IMR-90 (cell line): ENCODE results near the gene NLGN2. TPM values are rescaled to one million over a fixed set of nuclear protein-coding genes. Genes with fewer than 3 reads are reported as not detected.

ENCODE experiments used
- CHD1 ChIP-seq: IDR thresholded peaks from 2 replicates; pipeline ENCODE4 v1.6.1; 2012; ENCODE audit warnings: low read depth, low read length, improper control_type of control experiment
- FOS ChIP-seq: fragments of 150-350 bp; IDR thresholded peaks from 2 replicates; pipeline ENCODE4 v1.6.1; 2016; ENCODE audit warnings: low read depth, low read length
- POLR2A ChIP-seq: IDR thresholded peaks from 2 replicates; pipeline ENCODE4 v1.6.1; 2012; ENCODE audit warnings: mild to moderate bottlenecking, low read depth, low read length
- RCOR1 ChIP-seq: IDR thresholded peaks from 2 replicates; pipeline ENCODE4 v1.6.1; 2012; ENCODE audit warnings: mild to moderate bottlenecking, low read length, improper control_type of control experiment; ENCODE audit not compliant: insufficient replicate concordance
- polyA plus RNA-seq, 3 experiments: library from polyadenylated mRNA; depleted of rRNA; stranded (reverse); fragments of >200 nt; gene quantifications; 2 replicates each; pipeline ENCODE4 v1.2.3, GENCODE V29; 2012; ENCODE audit warnings: low replicate concordance in 1 of 3
- total RNA-seq: library from RNA; depleted of rRNA; stranded (reverse); fragments of >200 nt; gene quantifications from 2 replicates; pipeline ENCODE4 v1.2.3, GENCODE V29; 2012
- TF ChIP-seq, protein P1 (sequence below): conservative IDR thresholded peaks from 2 replicates; pipeline ENCODE4 v1.5.1; 2012; ENCODE audit warnings: mild to moderate bottlenecking, low read depth, low read length, improper control_type of control experiment

The NLGN2 gene
- total and polyA plus RNA-seq, 2 of the 4 experiments (the other 2 are of a cell fraction): 1.8 to 38.1 TPM

DNA sequence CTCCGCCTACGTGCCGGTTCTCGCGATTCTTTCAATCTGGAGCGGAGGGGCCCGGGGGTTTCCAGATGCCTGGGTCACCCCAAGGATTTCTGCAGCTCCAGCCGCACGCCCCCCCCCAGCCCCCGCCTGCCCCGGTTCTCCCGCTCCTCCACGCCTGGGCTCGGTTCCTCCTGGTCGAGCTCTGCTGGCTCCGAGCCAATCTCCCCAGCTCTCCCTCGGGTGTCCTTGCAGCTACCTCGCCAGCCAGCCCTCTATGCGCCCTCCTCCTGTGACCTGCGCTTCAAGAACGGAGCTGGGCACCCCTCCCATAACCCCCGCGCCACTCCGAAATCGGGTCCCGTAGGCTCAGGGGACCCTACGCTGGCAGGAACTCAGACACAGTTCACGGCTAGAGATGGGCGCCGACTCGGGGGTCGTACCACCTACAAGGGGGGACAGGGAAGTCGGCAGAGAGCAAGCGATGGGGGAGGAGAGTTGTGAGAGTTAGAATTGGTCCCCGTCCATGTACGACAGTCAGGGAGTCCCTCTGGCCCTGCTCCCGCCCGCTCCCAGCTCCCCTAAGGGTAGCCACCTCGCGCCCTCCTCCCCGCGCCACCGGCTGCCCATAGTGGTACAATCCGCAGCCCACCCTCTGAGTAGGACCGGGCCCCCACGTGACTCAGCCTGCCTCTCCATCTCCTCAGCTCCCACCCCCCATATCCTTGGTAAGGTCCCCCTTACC is 32.6 kb downstream of the NLGN2 start (continued):
- TF ChIP-seq, protein P1, sequence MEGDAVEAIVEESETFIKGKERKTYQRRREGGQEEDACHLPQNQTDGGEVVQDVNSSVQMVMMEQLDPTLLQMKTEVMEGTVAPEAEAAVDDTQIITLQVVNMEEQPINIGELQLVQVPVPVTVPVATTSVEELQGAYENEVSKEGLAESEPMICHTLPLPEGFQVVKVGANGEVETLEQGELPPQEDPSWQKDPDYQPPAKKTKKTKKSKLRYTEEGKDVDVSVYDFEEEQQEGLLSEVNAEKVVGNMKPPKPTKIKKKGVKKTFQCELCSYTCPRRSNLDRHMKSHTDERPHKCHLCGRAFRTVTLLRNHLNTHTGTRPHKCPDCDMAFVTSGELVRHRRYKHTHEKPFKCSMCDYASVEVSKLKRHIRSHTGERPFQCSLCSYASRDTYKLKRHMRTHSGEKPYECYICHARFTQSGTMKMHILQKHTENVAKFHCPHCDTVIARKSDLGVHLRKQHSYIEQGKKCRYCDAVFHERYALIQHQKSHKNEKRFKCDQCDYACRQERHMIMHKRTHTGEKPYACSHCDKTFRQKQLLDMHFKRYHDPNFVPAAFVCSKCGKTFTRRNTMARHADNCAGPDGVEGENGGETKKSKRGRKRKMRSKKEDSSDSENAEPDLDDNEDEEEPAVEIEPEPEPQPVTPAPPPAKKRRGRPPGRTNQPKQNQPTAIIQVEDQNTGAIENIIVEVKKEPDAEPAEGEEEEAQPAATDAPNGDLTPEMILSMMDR: no peak
- TF ChIP-seq RCOR1: no peak
- TF ChIP-seq FOS: no peak
- no peak for TF ChIP-seq POLR2A
- no peak for TF ChIP-seq CHD1
